GM10248 (cell line): Measurements from ENCODE around the gene TRIM24.
"Not testable (repeated sequence)": the region's sequence is repeated elsewhere in the genome, so short reads cannot be mapped to it uniquely, and the experiment has no call there.

Experiments used
- CTCF ChIA-PET: fragments of 300-600 bp; sonication (Branson Sonifier 250); formaldehyde crosslinking; extraction: SDS; loops from one replicate; lab custom pipeline; 2021; ENCODE audit warnings: antibody characterized with exemption; lab: Yijun Ruan, JAX
- POLR2A ChIA-PET: fragments of 350-650 bp; sonication (Branson Sonifier 250); formaldehyde crosslinking; extraction: SDS; loops from one replicate; lab custom pipeline; 2020; ENCODE audit warnings: antibody characterized with exemption; lab: Yijun Ruan, JAX
- DNase-seq: peaks from one replicate; pipeline ENCODE4 v3.0.0; 2012; ENCODE audit errors: extremely low spot score
- CTCF ChIP-seq: IDR thresholded peaks from 2 replicates; pipeline ENCODE4 v1.5.1; 2012; ENCODE audit warnings: mild to moderate bottlenecking, low read depth; ENCODE audit errors: extremely low read depth, missing control alignments, control extremely low read depth

The TRIM24 gene

GRCh38 chr7:138460649-138461607 is 869 bp downstream of the TRIM24 start:
- TF ChIP-seq CTCF: no peak
- peak; percentile 68 for DNase-seq
- POLR2A ChIA-PET: no interaction called here
- CTCF ChIA-PET: no interaction called here

- POLR2A ChIA-PET, DNase-seq, CTCF ChIA-PET: not testable (repeated sequence)
These were observed 3.2 kb downstream of the TRIM24 start for GRCh38 chr7:138463291-138463618.

DNA sequence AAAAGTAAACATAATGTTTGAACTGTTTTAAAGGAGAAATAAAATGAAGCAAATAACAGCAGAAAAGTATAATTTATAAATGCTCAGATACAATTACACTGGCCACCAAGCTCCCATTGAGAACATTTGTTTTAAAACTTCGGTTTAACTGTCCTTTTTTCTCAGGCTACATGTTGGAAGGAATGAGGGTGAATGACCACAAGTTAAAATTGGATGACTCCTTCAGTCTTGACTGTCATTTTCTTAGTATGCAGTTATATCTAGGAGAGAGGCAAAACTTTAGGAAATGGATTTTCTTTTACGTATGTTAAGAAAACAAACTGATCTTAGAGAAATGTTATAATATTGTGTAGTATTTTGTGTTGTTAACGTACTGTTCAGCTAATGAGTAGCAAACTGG is 5.0 kb downstream of the TRIM24 start:
- ChIA-PET CTCF (interaction anchor here (1.3 to 3.4 kb wide), 4 partner anchors 11 to 274 kb away, joined by 4 to 11 read pairs (median 6); no protein-coding TSS in a partner anchor), POLR2A (no interaction called here)
- no peak for TF ChIP-seq CTCF
- no peak for DNase-seq

DNA sequence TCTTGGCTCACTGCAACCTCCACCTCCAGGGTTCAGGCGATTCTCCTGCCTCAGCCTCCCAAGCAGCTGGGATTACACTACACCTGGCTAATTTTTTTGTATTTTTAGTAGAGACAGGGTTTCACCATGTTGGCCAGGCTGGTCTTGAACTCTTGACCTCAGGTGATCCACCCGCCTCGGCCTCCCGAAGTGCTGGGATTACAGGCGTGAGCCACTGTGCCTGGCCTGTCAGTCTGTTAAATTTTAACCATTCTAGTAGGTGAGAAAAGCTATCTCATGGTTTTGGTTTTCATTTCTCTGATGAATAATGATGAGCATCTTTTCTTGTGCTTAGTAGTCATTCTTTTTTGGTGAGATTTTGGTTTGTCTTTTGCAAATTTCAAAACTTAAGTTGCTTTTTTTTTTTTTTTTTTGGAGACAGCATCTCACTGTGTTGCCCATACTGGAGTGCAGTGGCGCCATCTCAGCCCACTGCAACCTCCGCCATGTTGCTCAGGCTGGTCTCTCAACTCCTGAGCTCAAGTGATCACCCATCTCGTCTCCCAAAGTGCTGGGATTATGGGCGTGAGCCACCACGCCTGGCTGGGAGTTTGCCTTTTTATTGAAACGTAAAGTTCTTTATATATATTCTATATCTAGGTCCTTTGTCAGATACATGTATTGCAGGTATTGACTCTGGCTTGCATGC is 6.2 kb downstream of the TRIM24 start:
- ChIA-PET CTCF (interaction anchor here (1.0 to 3.4 kb wide), 6 partner anchors 9 to 305 kb away, joined by 3 to 11 read pairs (median 4); no protein-coding TSS in a partner anchor), POLR2A (interaction anchor here (0.7 kb wide), 1 partner anchor 520 kb away, joined by 3 read pairs; no protein-coding TSS in a partner anchor)

GRCh38 chr7:138468244-138469123 is 8.4 kb downstream of the TRIM24 start:
- TF ChIP-seq CTCF: no peak
- ChIA-PET CTCF (interaction anchor here (1.2 to 3.6 kb wide), 2 partner anchors 10 to 12 kb away, joined by 3 to 26 read pairs; no protein-coding TSS in a partner anchor), POLR2A (no interaction called here)
- no peak for DNase-seq

More for the DNA sequence above, 6.2 kb downstream of the TRIM24 start:
- peak; percentile 26 for DNase-seq

- TF ChIP-seq CTCF: no peak
- CTCF ChIA-PET: interaction anchor here (0.7 to 3.6 kb wide), 2 partner anchors 10 to 12 kb away, joined by 3 to 26 read pairs; no protein-coding TSS in a partner anchor
- POLR2A ChIA-PET: no interaction called here
- DNase-seq: no peak
These were observed 10.5 kb downstream of the TRIM24 start for GRCh38 chr7:138470391-138471157.
